GM19455 (cell line): Measurements from ENCODE around the gene TMEM59.
"Not testable (repeated sequence)": the region's sequence is repeated elsewhere in the genome, so short reads cannot be mapped to it uniquely, and the experiment has no call there.

Experiments used
- ATAC-seq: cut with Tn5 transposase; IDR thresholded peaks from one replicate; pipeline ENCODE4 v1.9.1; 2021; ENCODE audit not compliant: unreplicated experiment

Gene TMEM59

DNA sequence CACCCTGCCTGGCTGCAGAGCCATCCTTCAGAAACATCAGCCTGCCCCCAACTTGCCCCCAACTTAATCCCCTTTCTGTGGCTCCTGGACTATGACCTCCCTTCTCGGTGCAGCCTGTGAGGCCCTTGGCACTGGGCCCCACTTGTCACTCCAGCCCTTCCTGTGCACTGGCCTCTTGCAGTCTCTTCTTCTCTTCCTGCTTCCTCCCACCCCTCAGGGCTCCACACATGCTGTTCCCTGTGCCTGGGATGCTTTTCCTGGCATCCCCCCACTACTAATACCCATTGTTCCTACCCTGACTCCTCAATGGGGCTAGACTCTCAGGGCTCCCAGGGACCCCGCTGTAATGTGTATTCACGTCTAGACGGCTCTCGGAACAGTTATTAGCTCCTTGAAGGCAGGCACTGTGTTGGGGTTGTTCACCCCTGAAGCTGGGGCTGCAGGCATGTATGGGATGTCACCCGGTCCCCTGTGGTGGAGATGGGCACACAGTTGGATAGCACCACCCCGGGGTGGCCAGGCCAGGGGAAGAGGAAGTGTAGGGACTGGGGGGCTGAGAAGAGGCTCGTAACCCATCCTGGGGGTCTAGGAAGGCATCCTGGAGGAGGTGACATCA is 39.5 kb downstream of the TMEM59 start:
- no peak for ATAC-seq

DNA sequence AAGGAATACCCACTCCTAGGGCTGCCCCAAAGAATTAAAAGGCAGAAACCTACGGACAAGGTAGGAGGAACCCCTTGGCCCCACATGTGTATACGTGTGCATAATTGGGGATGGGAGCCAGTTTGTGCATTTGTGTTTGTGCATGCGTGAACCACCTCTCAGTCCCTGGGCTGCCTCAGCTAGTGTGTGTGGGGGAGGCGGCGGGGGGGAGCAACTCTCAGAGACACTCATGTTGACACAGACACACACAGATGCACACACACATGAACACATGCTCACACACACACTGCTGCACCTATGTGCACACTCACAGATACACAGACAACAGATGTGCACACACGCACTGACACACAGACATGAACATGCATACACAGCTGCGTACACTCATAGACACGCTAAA is 40.1 kb downstream of the TMEM59 start:
- ATAC-seq: no peak

DNA sequence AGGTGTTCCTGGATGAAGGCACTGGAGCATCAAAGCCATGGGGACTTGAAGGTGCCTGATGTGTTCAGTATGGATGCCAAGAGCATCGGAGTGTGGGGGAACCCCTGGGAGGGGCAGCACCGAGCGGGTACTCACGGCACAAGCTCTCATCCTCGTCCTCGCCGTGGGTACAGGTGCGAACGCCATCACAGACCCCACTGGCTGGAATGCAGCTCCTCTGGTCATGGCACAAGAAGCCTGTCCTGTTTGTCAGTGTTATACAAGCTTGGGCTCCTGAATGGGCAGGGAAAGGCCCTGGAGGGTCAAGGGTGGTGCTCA is 41.0 kb downstream of the TMEM59 start:
- ATAC-seq: no peak

DNA sequence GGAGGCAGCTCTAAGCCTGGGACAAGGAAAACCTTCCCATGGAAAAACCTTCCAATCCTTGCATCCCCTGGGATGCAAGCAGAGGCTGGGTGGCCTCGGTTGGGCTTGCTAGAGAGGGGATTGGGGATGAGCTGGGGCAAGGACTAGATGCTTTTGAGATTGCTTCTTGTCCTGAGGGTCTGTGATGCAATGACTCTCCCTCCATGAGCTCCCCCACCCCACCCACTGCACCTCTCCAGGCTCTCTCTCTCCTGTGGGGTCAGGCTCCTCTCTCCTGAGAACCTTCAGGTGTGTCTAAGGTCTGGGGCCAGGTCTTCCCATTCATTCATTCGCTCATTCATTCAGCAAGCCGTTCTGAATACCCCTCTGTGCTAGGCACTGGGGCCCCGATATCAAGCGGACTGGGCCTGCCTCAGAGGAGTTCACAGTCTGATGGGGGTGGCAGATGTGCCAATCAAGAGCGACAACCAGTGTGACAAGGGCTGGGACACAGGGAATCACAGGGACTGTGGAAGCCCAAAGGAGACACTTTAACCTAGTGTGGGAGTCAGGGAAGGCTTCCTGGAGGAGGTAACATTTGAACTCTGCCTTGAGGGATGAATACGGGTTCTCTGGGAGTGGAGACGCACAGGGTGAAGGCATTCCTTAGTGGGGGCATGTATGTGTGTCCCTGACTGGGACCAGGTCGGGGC is 41.5 kb downstream of the TMEM59 start:
- no peak for ATAC-seq

DNA sequence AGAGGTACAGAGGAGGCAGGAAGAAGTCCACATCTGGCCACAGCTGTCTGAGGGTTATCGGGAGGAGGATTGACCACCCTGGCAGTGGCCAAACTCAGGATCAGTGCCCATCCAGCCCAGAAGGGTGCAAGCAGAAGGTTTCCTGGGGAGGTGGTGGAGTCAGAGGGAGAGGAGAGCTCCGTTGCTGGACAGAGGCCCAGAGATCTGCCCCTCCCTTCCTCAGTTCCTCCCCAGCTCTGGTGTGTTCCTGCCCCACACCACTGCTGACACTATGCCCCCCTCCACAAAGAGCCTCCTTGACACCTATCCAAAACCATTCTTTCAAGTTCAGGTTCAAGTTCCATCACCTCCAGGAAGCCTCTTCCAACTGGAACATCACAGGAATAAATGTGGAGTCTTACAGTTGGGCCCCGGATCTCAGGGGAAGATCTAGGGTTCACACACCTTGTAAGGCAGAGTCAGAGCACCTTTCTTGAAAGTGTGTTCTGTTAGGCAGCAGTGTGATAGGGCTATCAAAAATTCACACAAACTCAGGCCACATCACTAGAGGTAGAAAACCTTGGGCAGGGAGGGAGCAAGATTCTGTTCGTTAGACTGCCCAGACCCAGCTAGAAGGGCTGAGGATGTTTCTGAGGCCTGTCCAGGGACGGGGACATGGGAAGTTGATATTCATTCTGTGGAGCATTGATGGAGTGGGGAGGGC is 42.4 kb downstream of the TMEM59 start:
- ATAC-seq: no peak

DNA sequence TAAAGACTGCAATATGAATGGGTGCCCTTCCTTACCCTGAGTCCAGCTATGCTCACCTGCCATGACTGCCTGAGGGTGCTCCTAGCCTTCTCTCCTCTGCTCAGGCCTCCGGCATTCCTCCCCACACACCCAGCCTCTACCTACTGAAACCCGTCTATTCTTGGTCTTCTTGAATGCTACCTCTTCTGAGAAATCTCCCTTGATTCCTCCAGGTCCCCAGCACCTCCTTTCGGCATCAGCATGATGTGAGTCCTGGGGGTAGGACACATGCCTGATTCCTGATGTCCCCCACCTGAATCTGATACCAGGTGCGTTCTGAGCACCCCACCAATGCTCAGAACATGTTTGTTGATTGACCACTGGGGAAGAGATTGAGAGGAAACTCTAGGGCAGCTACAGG is 43.6 kb downstream of the TMEM59 start:
- ATAC-seq: no peak

DNA sequence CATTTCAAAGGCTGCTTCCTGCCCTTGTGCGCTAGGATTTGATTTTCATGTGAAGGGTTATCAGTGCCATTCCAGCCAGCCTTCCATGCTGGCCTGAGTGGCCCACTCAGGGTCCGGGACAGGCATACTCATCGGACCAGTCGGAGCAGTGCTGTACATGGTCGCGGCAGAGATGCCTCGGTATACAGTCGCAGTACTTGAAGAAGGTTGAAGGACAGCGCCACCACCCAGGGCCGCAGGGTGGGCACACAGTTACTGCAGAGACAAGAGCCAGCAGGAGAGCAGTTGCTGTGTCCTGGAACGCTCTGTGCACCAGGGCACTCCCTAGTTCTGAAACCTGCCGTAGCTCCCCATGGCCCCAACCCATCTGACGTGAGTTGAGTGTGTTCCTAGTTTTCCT is 44.1 kb downstream of the TMEM59 start:
- no peak for ATAC-seq

DNA sequence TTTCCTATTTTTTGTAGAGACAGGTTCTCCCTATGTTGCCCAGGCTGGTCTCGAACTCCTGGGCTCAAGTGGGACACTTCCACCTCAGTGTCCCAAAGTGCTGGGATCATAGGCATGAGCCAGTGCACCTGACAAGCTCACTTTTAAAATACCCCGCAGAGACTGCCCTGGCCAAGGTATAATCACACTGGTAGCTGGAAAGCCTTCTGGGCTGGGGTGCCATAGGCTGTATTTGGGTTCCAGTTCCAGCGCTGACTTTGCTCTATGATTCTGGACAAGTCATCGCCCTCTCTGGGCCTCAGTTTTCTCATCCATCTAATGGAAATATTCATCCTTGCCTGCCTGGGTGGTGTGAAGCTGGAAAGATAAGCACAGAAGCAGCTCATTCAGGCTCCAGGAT is 45.4 kb downstream of the TMEM59 start:
- no peak for ATAC-seq

DNA sequence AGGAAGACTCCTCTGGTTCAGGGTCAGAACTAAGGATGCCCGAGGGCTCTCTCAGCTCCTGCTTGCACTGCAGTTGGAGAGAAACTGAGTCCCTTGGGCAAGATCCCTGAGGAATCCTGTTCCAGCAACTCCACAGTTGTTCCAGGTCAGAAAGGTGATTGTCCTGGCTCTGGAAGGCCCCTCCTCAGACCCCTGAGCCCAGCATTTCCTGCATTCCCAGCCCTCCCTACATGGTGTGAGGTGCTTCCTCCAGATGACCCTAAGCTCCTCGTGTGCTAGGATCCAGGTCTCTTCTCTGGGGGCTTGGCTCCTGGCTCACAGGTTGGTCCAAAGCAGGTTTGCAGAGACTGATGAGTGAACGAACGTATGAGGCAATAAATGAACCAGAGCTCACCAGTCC is 46.5 kb downstream of the TMEM59 start:
- no peak for ATAC-seq

DNA sequence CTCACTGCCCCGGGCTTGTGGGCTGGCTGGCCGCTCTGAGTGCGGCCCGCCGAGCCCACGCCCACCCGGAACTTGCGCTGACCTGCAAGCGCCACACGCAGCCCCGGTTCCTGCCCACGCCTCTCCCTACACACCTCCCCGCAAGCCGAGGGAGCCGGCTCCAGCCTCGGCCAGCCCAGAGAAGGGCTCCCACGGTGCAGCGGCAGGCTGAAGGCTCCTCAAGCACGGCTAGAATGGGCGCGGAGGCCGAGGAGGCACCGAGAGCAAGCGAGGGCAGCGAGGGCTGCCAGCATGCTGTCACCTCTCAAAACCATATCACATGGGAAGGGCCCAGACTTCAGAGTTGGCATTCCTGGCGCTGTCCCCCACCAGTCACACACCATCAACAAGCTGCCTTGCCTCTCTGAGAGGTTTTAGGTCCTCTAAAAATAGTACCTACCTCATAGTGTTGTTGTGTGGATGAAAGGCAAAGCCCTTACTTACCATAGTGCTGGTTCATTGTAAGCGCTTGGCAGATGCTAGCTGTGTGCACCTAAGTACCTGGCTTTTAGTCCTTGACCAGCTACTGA is 48.4 kb downstream of the TMEM59 start:
- ATAC-seq: no peak

DNA sequence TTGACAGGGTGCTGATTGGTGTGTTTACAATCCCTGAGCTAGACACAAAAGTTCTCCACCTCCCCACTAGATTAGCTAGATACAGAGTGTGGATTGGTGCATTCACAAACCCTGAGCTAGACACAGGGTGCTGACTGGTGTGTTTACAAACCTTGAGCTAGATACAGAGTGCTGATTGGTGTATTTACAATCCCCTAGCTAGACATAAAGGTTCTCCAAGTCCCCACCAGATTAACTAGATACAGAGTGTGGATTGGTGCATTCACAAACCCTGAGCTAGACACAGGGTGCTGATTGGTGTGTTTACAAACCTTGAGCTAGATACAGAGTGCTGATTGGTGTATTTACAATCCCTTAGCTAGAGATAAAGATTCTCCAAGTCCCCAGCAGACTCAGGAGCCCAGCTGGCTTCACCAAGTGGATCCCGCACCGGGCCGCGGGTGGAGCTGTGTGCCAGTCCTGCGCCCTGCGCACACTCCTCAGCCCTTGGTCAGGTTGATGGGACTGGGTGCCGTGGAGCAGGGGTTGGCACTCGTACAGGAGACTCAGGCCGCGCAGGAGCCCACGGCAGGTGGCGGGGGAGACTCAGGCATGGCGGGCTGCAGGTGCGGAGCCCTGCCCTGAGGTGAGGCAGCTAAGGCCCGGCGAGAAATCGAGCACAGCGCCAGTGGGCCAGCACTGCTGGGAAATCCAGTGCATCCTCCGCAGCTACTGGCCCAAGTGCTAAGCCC is 49.1 kb downstream of the TMEM59 start:
- not testable (repeated sequence) for ATAC-seq

DNA sequence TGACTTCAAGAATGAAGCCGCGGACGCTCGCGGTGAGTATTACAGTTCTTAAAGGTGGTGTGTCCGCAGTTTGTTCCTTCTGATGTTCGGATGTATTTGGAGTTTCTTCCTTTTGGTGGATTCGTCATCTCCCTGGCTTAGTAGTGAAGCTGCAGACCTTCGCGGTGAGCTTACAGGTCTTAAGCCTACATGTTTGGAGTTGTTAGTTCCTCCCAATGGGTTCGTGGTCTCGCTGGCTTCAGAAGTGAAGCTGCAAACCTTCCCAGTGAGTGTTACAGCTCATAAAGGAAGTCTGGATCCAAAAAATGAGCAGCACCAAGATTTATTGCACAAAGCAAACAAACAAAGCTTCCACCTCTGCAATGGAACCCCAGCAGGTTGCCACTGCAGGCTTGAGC is 49.8 kb downstream of the TMEM59 start:
- ATAC-seq: no peak

DNA sequence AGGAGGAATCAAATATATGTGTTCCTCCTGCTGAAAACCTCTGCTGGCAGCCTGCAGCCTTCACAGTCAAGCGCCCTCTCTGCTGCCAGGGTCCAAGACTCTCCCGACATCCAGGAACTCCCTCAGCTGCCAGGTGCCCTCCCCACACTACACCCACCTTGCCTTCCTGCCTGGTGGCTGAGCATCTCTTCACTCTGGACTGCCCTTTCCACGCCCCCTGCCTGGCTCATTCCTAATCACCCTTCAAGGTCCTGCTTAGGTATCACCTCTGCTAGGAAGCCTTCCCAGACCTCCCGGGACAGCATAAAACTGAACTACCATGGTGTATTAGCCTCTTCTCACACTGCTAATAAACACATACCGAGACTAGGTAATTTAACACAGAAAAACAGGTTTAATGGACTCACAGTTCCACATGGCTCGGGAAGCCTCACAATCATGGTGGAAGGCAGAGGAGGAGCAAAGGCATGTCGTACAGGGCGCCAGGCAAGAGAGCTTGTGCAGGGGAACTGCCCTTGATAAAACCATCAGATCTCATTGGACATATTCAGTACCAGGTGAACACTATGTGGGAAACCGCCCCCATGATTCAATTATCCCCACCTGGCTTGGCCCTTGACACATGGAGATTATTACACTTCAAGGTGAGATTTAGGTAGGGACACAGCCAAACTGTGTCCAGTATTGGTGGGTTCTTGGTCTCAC is 50.3 kb downstream of the TMEM59 start:
- no peak for ATAC-seq

DNA sequence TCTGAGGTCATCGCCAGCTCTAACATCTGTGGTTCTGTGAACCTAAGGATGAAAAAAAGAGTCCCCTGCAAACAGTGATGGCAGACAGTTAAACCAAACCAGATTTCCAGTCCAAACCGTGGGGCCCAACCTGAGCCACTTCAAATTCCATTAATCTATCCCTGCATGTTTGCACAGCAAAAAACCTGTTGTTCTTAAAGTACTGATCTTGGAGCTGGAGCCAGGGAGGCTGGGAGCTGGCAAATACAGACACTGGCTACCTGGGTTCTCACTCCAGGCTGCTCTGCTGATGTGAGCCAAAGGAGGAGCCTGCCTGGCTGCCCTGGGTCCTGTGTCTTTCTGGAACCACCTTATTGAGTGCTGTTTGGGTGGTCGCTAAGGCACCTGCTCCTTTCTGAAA is 51.4 kb downstream of the TMEM59 start:
- ATAC-seq: no peak

DNA sequence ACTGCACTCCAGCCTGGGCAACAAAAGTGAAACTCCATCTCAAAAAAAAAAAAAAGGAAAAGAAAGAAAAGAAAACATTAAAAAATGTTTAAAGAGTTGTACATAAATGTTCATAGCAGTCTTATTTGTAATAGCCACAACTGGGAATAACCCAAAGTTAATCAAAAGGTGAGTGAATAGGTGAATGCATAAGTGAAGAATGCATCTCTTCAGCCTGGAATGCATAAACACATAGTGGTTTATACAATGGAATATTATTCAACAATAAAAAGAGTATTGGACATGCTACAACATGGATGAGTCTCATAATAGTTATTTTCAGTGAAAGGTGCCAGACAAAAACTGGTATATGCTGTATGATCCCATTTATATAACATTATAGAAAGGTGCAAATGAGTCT is 53.1 kb downstream of the TMEM59 start:
- no peak for ATAC-seq

DNA sequence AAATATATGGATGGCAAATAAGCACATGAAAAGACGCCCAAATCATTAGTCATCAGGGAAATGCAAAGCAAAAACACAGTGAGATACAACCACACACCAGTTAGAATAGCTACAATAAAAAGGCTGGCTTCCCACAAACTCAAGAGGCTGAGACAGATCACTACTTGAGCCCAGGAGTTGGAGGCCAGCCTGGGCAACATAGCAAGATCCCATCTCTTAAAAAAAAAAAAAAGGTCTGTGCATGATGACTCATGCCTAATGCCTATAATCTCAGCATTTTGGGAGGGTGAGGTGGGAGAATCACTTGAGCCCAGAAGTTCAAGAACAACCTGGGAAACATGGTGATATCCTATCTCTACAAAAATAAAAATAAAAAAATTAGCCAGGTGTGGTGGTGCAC is 54.8 kb downstream of the TMEM59 start:
- ATAC-seq: no peak

DNA sequence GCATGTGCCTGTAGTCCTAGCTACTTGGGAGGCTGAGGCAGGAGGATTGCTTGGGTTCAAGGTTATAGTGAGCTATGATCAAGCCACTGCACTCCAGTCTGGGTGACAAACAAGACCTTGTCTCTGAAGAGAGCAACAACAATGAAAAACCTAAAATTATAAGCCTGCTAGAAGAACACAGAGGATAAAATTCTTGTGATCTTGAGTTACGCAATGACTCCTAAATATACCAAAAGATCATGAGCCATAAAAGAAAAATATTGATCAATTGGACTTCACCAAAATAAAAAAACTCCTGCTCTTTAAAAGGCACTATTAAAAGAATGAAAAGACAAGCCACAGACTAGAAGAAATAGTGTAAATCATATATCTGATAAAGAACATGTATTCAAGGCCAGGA is 57.3 kb downstream of the TMEM59 start:
- no peak for ATAC-seq

DNA sequence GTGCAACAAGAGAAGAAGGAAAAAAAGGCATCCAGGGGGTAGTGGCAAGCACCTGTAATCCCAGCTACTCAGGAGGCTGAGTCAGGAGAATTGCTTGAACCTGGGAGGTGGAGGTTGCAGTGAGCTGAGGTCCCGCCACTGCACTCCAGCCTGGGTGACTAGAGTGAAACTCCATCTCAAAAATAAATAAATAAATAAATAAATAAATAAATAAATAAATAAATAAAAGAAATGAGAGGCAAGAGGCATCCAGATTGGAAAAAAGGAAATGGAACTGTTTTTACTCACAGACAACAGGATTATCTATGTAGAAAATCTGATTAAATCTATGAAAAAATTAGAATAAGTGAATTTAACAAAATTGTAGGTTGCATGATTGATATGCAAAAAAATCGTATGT is 58.5 kb downstream of the TMEM59 start:
- not testable (repeated sequence) for ATAC-seq

DNA sequence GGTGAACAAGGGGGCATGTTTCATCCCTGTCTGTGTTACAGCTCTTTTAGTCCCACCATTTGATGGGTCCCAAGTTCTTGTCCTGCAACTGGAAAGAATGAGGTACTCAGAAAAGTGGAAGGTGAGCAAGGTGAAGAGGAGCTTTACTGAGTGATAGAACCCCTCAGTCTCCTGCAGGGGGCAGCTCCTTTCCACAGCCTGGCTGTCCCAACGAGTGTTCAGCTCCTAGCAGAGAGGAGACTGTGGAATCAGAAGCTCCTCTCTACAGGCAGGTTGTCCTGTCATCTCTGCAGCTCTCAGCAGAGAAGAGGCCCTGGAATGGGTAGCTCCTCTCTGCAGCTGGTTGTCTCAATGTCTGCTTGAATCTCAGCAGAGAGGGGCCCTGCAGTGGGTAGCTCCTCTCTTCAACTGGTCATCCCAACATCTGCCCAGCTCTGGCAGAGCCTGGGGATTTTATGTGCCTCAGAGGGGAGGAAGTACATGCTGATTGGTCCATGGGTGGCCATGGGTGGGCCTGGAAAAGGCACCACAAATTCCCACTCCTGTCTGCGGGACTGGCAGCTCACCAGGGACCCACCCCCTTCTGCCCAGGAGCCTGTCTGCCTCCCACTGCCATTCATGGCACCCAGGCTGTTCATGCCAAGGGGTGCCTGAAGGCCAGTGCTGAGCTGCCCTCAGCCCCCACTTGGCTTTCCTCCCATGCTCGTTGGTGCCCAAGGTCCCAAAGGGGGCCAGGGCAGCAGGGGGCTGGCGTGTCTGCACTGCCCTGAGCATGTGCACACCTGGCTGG is 60.7 kb downstream of the TMEM59 start:
- no peak for ATAC-seq

DNA sequence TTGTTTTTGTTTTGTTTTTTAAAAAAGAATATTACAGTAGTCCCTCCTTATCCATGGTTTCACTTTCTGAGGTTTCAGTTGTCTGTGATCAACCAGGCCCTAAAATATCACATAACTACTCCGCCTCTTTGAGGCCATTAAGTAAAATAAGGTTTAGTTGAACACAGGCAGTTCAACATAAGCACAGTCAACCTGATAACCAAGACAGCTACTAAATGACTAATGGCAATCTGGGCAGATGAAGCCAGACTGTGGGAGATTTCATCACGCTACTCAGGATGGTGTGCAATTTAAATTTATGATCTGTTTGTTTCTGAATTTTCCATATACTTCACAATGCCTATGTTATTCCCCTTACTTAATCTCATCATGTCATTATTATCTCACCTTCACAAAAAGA is 65.1 kb downstream of the TMEM59 start:
- no peak for ATAC-seq
